HUES64 (cell line): ENCODE results near the gene RAPGEF5.

ENCODE experiments used
- H3K27ac ChIP-seq: 2 replicates; pipeline ENCODE4 v1.7.0; 2013; ENCODE audit warnings: low read depth, low read length, inconsistent platforms
- H3K27me3 ChIP-seq: 2 replicates; pipeline ENCODE4 v1.6.1; 2013; ENCODE audit warnings: mild to moderate bottlenecking, low read length; ENCODE audit not compliant: insufficient read depth
- H3K36me3 ChIP-seq: 2 replicates; pipeline ENCODE4 v1.6.1; 2013; ENCODE audit warnings: mild to moderate bottlenecking, low read length; ENCODE audit not compliant: insufficient read depth
- H3K4me1 ChIP-seq: 2 replicates; pipeline ENCODE4 v1.6.1; 2013; ENCODE audit warnings: mild to moderate bottlenecking, low read length, moderate library complexity; ENCODE audit not compliant: insufficient read depth
- H3K4me3 ChIP-seq: 2 replicates; pipeline ENCODE4 v1.5.1; 2013; ENCODE audit warnings: mild to moderate bottlenecking, low read length, moderate library complexity
- H3K9ac ChIP-seq: 2 replicates; pipeline ENCODE4 v1.6.1; 2013; ENCODE audit warnings: mild to moderate bottlenecking, low read depth, low read length
- H3K9me3 ChIP-seq: 2 replicates; pipeline ENCODE4 v1.6.1; 2013; ENCODE audit warnings: low read depth, low read length; ENCODE audit not compliant: insufficient read depth
- WGBS: fragments of 150-250, 120-280 bp; methylation state at CpG from one replicate; pipeline ENCODE4 v1.1.7; 2013; ENCODE audit warnings: missing lambda C conversion rate; 5-methylcytosine and 5-hydroxymethylcytosine counted together

The RAPGEF5 gene

GRCh38 chr7:22137026-22137425 lies 219.9 kb downstream of the RAPGEF5 start:
- Histone ChIP-seq H3K27ac (no peak overlapping the region), H3K4me1 (peaks cover 28% of the 10 kb centered on the region), H3K36me3 (no peaks in the 10 kb centered on the region), H3K4me3 (no peak overlapping the region), H3K9me3 (no peaks in the 10 kb centered on the region), H3K9ac (no peak overlapping the region), H3K27me3 (no peaks in the 10 kb centered on the region)
- WGBS: 99% methylated on average over 2 of the region's 2 CpGs

GRCh38 chr7:22129819-22130580 lies 227.0 kb downstream of the RAPGEF5 start:
- Histone ChIP-seq H3K4me3 (no peak overlapping the region), H3K36me3 (0 out of 2 replicates have a peak, but pooled peaks cover 6% of the 10 kb centered on the region), H3K9ac (no peak overlapping the region), H3K27me3 (no peaks in the 10 kb centered on the region), H3K9me3 (no peaks in the 10 kb centered on the region), H3K4me1 (no peaks in the 10 kb centered on the region), H3K27ac (no peak overlapping the region)
- WGBS: 88% methylated on average over 4 of the region's 4 CpGs

- Histone ChIP-seq H3K36me3 (0 out of 2 replicates have a peak, but pooled peaks cover 6% of the 10 kb centered on the region), H3K4me1 (no peaks in the 10 kb centered on the region)
- 86% methylated on average over 5 of the region's 6 CpGs for WGBS
These were observed 227.8 kb downstream of the RAPGEF5 start for GRCh38 chr7:22129166-22129565.

DNA sequence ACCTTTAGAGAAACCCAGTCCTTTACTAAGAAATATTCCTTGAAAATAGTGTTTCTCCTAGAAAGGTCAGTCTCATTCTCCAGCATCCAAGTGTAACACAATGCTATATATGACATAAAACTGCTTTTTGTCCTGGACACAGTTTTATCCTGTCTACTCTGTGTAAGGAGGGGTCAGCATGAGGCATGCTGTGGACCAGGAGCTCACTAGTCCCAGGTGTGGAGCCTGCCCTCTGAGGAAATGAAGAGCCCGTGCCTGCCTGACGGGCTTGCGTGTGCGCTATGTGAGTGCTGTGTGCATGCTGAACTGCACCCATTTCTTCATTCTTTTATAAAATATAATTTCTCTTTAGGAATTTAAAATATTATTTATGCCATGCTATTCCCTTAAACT lies 228.4 kb downstream of the RAPGEF5 start:
- Histone ChIP-seq H3K4me3 (no peak overlapping the region), H3K9me3 (no peaks in the 10 kb centered on the region), H3K9ac (no peak overlapping the region), H3K36me3 (0 out of 2 replicates have a peak, but pooled peaks cover 6% of the 10 kb centered on the region), H3K27me3 (no peaks in the 10 kb centered on the region), H3K4me1 (0 out of 2 replicates have a peak, but pooled peaks cover 3% of the 10 kb centered on the region), H3K27ac (no peak overlapping the region)
- 93% methylated on average over 4 of the region's 4 CpGs for WGBS

More at GRCh38 chr7:22129166-22129565, 227.8 kb downstream of the RAPGEF5 start:
- Histone ChIP-seq H3K9ac (no peak overlapping the region), H3K27ac (no peak overlapping the region), H3K4me3 (no peak overlapping the region), H3K27me3 (no peaks in the 10 kb centered on the region), H3K9me3 (no peaks in the 10 kb centered on the region)

DNA sequence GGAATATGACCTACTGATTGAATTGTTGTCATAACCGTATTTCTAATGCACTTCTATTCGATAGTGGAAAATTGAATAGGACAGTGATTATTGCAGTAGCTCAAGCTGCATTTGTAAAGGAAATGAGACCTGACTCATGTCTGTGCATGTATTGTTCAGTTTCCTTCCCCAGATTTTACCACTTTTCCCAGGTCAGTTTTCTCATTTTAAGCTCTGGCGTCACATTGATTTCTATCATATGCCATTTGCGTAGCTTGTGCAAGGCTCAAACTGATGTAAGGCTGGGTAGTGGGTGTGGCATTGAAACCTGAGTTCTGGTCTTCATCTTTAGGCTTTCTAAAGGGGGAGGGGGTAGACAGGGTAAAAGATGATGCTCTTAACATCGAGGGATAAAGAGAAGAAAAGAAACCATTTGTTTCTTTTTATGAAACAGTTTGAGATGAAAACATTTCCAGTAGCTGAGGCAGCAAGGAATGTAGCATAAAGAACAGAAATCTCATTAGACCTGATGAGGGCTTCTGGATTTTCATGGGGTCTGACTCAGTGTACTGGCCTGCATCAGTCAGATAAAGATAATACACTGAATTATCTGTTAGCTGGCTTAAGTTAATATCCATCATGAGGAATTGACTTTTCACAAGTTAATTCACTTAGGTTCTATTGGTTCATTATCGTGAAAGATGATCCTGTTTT lies 229.0 kb downstream of the RAPGEF5 start:
- WGBS: 89% methylated on average over 6 of the region's 6 CpGs
- H3K36me3 ChIP-seq: 0 out of 2 replicates have a peak, but pooled peaks cover 6% of the 10 kb centered on the region

DNA sequence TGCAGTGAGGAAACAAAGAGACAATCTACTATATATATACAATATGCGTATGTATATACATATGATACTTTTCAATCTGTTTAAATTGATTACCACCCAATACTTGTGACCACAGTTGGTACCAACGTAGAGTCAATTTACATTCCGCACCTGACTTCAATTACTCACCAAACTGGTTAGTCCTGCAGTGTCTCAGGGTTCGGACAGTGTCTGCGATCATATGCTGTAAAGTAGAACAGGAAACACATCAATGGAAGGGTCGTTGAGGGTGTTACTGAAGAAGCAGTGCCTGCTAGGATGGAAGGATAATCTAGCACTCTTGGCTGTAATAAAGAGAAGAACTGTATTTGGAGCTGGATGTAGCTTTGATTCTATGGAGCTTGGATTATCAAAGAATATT lies 231.5 kb downstream of the RAPGEF5 start:
- H3K27ac ChIP-seq: no peak overlapping the region
- 0 out of 2 replicates have a peak, but pooled peaks cover 7% of the 10 kb centered on the region for H3K4me1 ChIP-seq
- peaks cover 6% of the 10 kb centered on the region; the same call in 1 of the 2 replicates for H3K36me3 ChIP-seq
- no peaks in the 10 kb centered on the region for H3K27me3 ChIP-seq
- no peak overlapping the region for H3K4me3 ChIP-seq
- H3K9ac ChIP-seq: no peak overlapping the region
- H3K9me3 ChIP-seq: no peaks in the 10 kb centered on the region
- WGBS: 93% methylated on average over 5 of the region's 6 CpGs

More for the DNA sequence above, 229.0 kb downstream of the RAPGEF5 start:
- H3K4me1 ChIP-seq: 0 out of 2 replicates have a peak, but pooled peaks cover 7% of the 10 kb centered on the region
- H3K9ac ChIP-seq: no peak overlapping the region
- H3K27me3 ChIP-seq: no peaks in the 10 kb centered on the region
- no peak overlapping the region for H3K4me3 ChIP-seq
- H3K27ac ChIP-seq: no peak overlapping the region
- no peaks in the 10 kb centered on the region for H3K9me3 ChIP-seq

- whole genome bisulfite sequencing: 84% methylated on average over 3 of the region's 3 CpGs
These were observed 232.0 kb downstream of the RAPGEF5 start for GRCh38 chr7:22124941-22125340.

GRCh38 chr7:22123139-22123538 lies 233.8 kb downstream of the RAPGEF5 start:
- 79% methylated on average over 5 of the region's 5 CpGs for WGBS
- Histone ChIP-seq H3K27ac (no peak overlapping the region; the same call in 1 of the 2 replicates), H3K36me3 (peaks cover 6% of the 10 kb centered on the region; the same call in 1 of the 2 replicates)

More at GRCh38 chr7:22124941-22125340, 232.0 kb downstream of the RAPGEF5 start:
- no peak overlapping the region for H3K4me3 ChIP-seq
- H3K27ac ChIP-seq: no peak overlapping the region
- no peaks in the 10 kb centered on the region for H3K9me3 ChIP-seq
- H3K36me3 ChIP-seq: peaks cover 6% of the 10 kb centered on the region; the same call in 1 of the 2 replicates
- no peak overlapping the region for H3K9ac ChIP-seq
- 0 out of 2 replicates have a peak, but pooled peaks cover 7% of the 10 kb centered on the region for H3K4me1 ChIP-seq
- no peaks in the 10 kb centered on the region for H3K27me3 ChIP-seq

DNA sequence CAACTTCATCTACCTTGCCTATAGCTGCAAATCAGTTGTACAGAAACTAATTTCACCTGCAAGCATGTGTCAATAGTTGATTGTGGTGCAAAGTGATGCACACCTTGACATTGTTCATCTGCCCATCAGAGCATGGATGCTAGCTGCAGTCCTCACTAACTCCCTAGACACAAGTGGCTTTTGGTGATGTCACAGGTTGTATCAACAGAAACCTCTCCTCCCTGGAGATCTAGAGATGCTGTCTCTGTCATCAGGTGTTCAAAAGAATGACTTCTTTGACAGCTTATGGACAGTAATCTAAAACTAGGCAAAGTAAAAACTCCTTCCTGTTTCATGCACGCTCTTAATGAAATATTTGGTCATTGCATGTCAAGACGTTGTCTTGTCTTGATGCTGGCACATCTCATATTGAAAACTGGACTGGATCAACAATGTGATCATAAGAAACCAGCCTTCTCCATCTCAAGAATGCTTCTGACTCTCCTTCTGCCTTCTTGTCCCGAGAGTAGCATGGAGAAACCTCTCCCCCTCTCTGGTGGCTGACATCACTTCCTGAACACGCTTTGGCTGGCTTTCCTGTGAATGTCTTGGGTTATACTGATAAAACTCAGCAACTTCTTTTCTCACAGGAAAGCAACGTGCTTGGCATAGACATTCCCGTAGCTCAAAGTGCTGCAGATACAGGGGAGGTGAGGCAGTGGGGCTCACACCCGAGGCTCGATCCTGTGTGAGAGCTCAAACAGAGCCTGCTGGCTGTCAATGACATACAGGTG lies 235.1 kb downstream of the RAPGEF5 start:
- 91% methylated on average over 8 of the region's 8 CpGs for WGBS
- H3K9ac ChIP-seq: no peak overlapping the region
- no peaks in the 10 kb centered on the region for H3K27me3 ChIP-seq
- H3K4me1 ChIP-seq: 0 out of 2 replicates have a peak, but pooled peaks cover 7% of the 10 kb centered on the region
- no peaks in the 10 kb centered on the region for H3K9me3 ChIP-seq
- peaks cover 6% of the 10 kb centered on the region; the same call in 1 of the 2 replicates for H3K36me3 ChIP-seq
- H3K27ac ChIP-seq: no peak overlapping the region
- H3K4me3 ChIP-seq: no peak overlapping the region

More at GRCh38 chr7:22123139-22123538, 233.8 kb downstream of the RAPGEF5 start:
- Histone ChIP-seq H3K4me3 (no peak overlapping the region), H3K9ac (no peak overlapping the region), H3K4me1 (0 out of 2 replicates have a peak, but pooled peaks cover 7% of the 10 kb centered on the region), H3K27me3 (no peaks in the 10 kb centered on the region), H3K9me3 (no peaks in the 10 kb centered on the region)

DNA sequence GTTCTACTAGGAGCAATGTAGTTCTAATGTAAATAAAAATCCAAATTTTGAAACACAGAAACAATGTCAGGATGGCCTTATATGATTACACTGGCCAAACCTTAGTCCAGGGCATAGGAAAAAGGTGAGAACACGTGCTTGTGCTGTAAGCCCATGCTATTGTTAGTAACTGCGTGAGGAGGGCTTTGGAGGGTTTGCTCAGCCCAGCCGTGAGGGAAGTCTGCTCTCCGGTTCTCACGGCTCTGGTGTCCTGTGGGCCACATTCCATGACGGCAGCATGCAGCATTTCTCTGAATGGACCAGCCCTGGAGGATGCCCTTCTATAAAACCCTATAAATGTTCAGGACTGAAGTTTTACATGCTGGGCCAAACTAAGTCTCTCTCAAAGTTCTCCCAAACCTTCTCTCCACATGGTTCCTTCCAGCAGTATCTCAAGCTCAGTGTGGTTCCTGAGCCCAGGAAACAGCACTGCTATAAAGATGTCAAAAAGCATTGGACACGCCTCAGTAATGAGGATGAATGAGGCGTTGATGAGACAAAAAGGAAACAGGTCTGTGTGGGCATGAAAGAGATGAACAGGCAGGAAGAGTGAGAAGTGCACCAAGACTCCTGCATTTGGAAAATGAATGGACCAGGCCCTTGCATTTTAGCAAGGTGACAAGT lies 236.4 kb downstream of the RAPGEF5 start:
- H3K27ac ChIP-seq: no peak overlapping the region
- no peak overlapping the region for H3K4me3 ChIP-seq
- WGBS: 93% methylated on average over 8 of the region's 8 CpGs
- H3K27me3 ChIP-seq: no peaks in the 10 kb centered on the region
- 0 out of 2 replicates have a peak, but pooled peaks cover 7% of the 10 kb centered on the region for H3K4me1 ChIP-seq
- peaks cover 6% of the 10 kb centered on the region; the same call in 1 of the 2 replicates for H3K36me3 ChIP-seq
- no peaks in the 10 kb centered on the region for H3K9me3 ChIP-seq
- no peak overlapping the region for H3K9ac ChIP-seq
